SH-SY5Y (cell line): ENCODE data around the gene STEAP1B.

Experiments
- GATA2 ChIP-seq: IDR thresholded peaks from 2 replicates; pipeline ENCODE4 v1.6.1; 2011; ENCODE audit warnings: mild to moderate bottlenecking, low read depth, low read length
- GATA3 ChIP-seq: IDR thresholded peaks from 2 replicates; pipeline ENCODE4 v1.6.1; 2011; ENCODE audit warnings: low read depth, mild to moderate bottlenecking, low read length, moderate library complexity

GRCh38 chr7:22389892-22390291 lies 110.1 kb downstream of the STEAP1B start:
- TF ChIP-seq GATA2 (no peak), GATA3 (no peak)
